GM15510 (cell line): ENCODE results near the gene ZNF319.

Source experiments
- POLR2A ChIP-seq: IDR thresholded peaks from 3 replicates; pipeline ENCODE4 v1.6.1; 2011; ENCODE audit warnings: borderline replicate concordance; ENCODE audit not compliant: insufficient read length; ENCODE audit errors: extremely low read depth

Gene ZNF319

GRCh38 chr16:57982385-57982784 is 18.1 kb downstream of the ZNF319 start:
- TF ChIP-seq POLR2A, result no peak

GRCh38 chr16:57981636-57982035 is 18.8 kb downstream of the ZNF319 start:
- no peak for TF ChIP-seq POLR2A

- TF ChIP-seq POLR2A, result no peak
Measured at GRCh38 chr16:57979006-57979585, 21.4 kb downstream of the ZNF319 start.

GRCh38 chr16:57977418-57978069 is 22.9 kb downstream of the ZNF319 start:
- no peak for TF ChIP-seq POLR2A

GRCh38 chr16:57976331-57976796 is 24.1 kb downstream of the ZNF319 start:
- no peak for TF ChIP-seq POLR2A

- TF ChIP-seq POLR2A, result no peak
Measured at GRCh38 chr16:57972306-57972705, 28.2 kb downstream of the ZNF319 start.

- TF ChIP-seq POLR2A, result no peak
Measured at GRCh38 chr16:57971848-57972247, 28.6 kb downstream of the ZNF319 start.

GRCh38 chr16:57970970-57971369 is 29.5 kb downstream of the ZNF319 start, which contains the start of gene CNGB1:
CNGB1 (minus strand) TSS chr16:57971128; CDS start chr16:57967286, 3,842 bp downstream.
- TF ChIP-seq POLR2A, result no peak

GRCh38 chr16:57970319-57970718 is 30.2 kb downstream of the ZNF319 start:
- TF ChIP-seq POLR2A, result no peak

GRCh38 chr16:57969451-57970123 is 30.9 kb downstream of the ZNF319 start:
- no peak for TF ChIP-seq POLR2A

- no peak for TF ChIP-seq POLR2A
Measured at GRCh38 chr16:57967916-57968315, 32.6 kb downstream of the ZNF319 start.

GRCh38 chr16:57966986-57967385 is 33.5 kb downstream of the ZNF319 start:
- no peak for TF ChIP-seq POLR2A

- no peak for TF ChIP-seq POLR2A
Measured at GRCh38 chr16:57966204-57966771, 34.2 kb downstream of the ZNF319 start.

GRCh38 chr16:57964157-57964700 is 36.2 kb downstream of the ZNF319 start:
- TF ChIP-seq POLR2A, result no peak

- no peak for TF ChIP-seq POLR2A
Measured at GRCh38 chr16:57962756-57963155, 37.7 kb downstream of the ZNF319 start.
